Esophagus (tissue), 2 donors: ENCODE results near the gene NOS1AP. TPM values are rescaled to one million over a fixed set of nuclear protein-coding genes. Genes with fewer than 3 reads are reported as not detected.
A peak's percentile ranks its signal among the peaks of the same experiment; 100 is the strongest.

Source experiments
- H3K27ac ChIP-seq, 2 donors: one replicate each; pipeline ENCODE4 v1.5.1; 2013; ENCODE audit warnings: low read depth in 2 of 2, mild to moderate bottlenecking in 2 of 2, inconsistent platforms in 1 of 2, low read length in 1 of 2, moderate library complexity in 1 of 2
- H3K27me3 ChIP-seq, 2 donors: one replicate each; pipeline ENCODE4 v1.6.1; 2013; ENCODE audit warnings: low read length in 2 of 2, control low read depth in 1 of 2, mild to moderate bottlenecking in 1 of 2; ENCODE audit not compliant: insufficient read depth in 2 of 2, control insufficient read depth in 1 of 2
- H3K36me3 ChIP-seq, 2 donors: one replicate each; pipeline ENCODE4 v1.6.1; 2013; ENCODE audit warnings: low read length in 1 of 2; ENCODE audit not compliant: control insufficient read depth in 2 of 2, insufficient read depth in 2 of 2
- H3K4me1 ChIP-seq, 2 donors: one replicate each; pipeline ENCODE4 v1.6.1; 2013; ENCODE audit warnings: low read length in 1 of 2; ENCODE audit not compliant: control insufficient read depth in 2 of 2, insufficient read depth in 2 of 2
- H3K4me3 ChIP-seq, 2 donors: one replicate each; pipeline ENCODE4 v1.5.1; 2013; ENCODE audit warnings: low read length in 2 of 2, mild to moderate bottlenecking in 2 of 2, low read depth in 1 of 2, moderate library complexity in 1 of 2
- H3K9me3 ChIP-seq, 2 donors: one replicate each; pipeline ENCODE4 v1.6.1; 2013; ENCODE audit warnings: mild to moderate bottlenecking in 2 of 2, low read depth in 1 of 2, low read length in 1 of 2, moderate library complexity in 1 of 2; ENCODE audit not compliant: control insufficient read depth in 2 of 2, insufficient read depth in 1 of 2
- WGBS, 2 donors: extraction: QIAGEN DNeasy Blood & Tissue Kit; methylation state at CpG; one replicate each; pipeline ENCODE4 v1.1.7; 2013; 5-methylcytosine and 5-hydroxymethylcytosine counted together
- polyA plus RNA-seq, 2 donors: library from polyadenylated mRNA; stranded (reverse); fragments of 200-250 nt; gene quantifications; one replicate each; pipeline ENCODE4 v1.2.3, GENCODE V29; 2013
- donor health status: healthy with polysubstance abuse.
- donor health status: Bipolar disorder and iron deficiency.

NOS1AP gene
- polyA plus RNA-seq, 2 donors = 0.53 to 0.98 TPM

GRCh38 chr1:162191396-162192305 is 122.2 kb downstream of the NOS1AP start:
- H3K4me1 ChIP-seq = peaks cover 0 to 2% of the 10 kb centered on the region in 2 donors
- H3K27me3 ChIP-seq = no peaks in the 10 kb centered on the region
- no peak overlapping the region for H3K4me3 ChIP-seq
- no peaks in the 10 kb centered on the region for H3K9me3 ChIP-seq
- WGBS, 2 donors = 62 to 75% methylated on average over 3 of the region's 3 CpGs
- H3K36me3 ChIP-seq = no peaks in the 10 kb centered on the region
- H3K27ac ChIP-seq = peak overlapping the region in 1 of 2 donors; percentile 47

DNA sequence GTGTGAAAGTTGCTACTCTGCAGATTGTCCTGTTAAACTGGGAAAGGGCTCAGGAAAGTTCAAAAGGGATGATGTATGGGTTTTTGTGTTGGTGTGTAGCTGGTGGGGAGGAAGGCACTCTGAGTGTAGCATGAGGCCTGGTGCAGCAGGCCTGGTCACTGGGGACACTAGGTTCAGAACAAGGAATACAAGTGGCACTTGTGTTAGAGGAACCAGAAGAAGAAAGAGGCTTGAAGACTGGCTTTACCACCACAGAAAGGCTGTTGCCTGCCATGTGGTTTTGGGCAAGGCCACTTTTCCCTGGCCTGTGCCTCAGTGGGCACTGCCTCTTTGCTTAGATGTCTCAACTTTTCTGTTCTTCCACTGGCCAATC is 122.8 kb downstream of the NOS1AP start:
- Histone ChIP-seq H3K4me1 (peaks cover 0 to 2% of the 10 kb centered on the region in 2 donors), H3K36me3 (no peaks in the 10 kb centered on the region), H3K27ac (peak overlapping the region in 1 of 2 donors; percentile 47), H3K27me3 (no peaks in the 10 kb centered on the region), H3K9me3 (no peaks in the 10 kb centered on the region), H3K4me3 (no peak overlapping the region)

- no peak overlapping the region for H3K4me3 ChIP-seq
- peaks cover 0 to 5% of the 10 kb centered on the region in 2 donors for H3K4me1 ChIP-seq
- 83 to 88% methylated on average over 1 of the region's 1 CpG for WGBS, 2 donors
- H3K36me3 ChIP-seq = no peaks in the 10 kb centered on the region
- no peak overlapping the region for H3K27ac ChIP-seq
- no peaks in the 10 kb centered on the region for H3K27me3 ChIP-seq
- H3K9me3 ChIP-seq = no peaks in the 10 kb centered on the region
Measured at GRCh38 chr1:162192763-162193162, 123.3 kb downstream of the NOS1AP start.

- Histone ChIP-seq H3K4me3 (no peak overlapping the region), H3K27me3 (no peaks in the 10 kb centered on the region), H3K4me1 (peaks cover 0 to 5% of the 10 kb centered on the region in 2 donors), H3K9me3 (no peaks in the 10 kb centered on the region), H3K36me3 (no peaks in the 10 kb centered on the region), H3K27ac (no peak overlapping the region)
- 72 to 82% methylated on average over 2 of the region's 2 CpGs for WGBS, 2 donors
Measured at GRCh38 chr1:162193221-162193620, 123.7 kb downstream of the NOS1AP start.

GRCh38 chr1:162193815-162194214 is 124.3 kb downstream of the NOS1AP start:
- Histone ChIP-seq H3K36me3 (no peaks in the 10 kb centered on the region), H3K4me1 (peaks cover 0 to 5% of the 10 kb centered on the region in 2 donors), H3K27me3 (no peaks in the 10 kb centered on the region), H3K4me3 (no peak overlapping the region), H3K9me3 (no peaks in the 10 kb centered on the region), H3K27ac (no peak overlapping the region)
- WGBS, 2 donors = 69 to 72% methylated on average over 3 of the region's 3 CpGs

GRCh38 chr1:162195567-162195966 is 126.1 kb downstream of the NOS1AP start:
- Histone ChIP-seq H3K9me3 (no peaks in the 10 kb centered on the region), H3K4me1 (peaks cover 0 to 3% of the 10 kb centered on the region in 2 donors), H3K27me3 (no peaks in the 10 kb centered on the region), H3K4me3 (no peak overlapping the region), H3K27ac (no peak overlapping the region), H3K36me3 (no peaks in the 10 kb centered on the region)
- WGBS, 2 donors = 83 to 84% methylated on average over 4 of the region's 4 CpGs

GRCh38 chr1:162196387-162196786 is 126.9 kb downstream of the NOS1AP start:
- WGBS, 2 donors = 81 to 84% methylated on average over 4 of the region's 4 CpGs
- Histone ChIP-seq H3K27ac (no peak overlapping the region), H3K4me1 (peaks cover 0 to 3% of the 10 kb centered on the region in 2 donors), H3K27me3 (no peaks in the 10 kb centered on the region), H3K36me3 (no peaks in the 10 kb centered on the region), H3K4me3 (no peak overlapping the region), H3K9me3 (no peaks in the 10 kb centered on the region)

DNA sequence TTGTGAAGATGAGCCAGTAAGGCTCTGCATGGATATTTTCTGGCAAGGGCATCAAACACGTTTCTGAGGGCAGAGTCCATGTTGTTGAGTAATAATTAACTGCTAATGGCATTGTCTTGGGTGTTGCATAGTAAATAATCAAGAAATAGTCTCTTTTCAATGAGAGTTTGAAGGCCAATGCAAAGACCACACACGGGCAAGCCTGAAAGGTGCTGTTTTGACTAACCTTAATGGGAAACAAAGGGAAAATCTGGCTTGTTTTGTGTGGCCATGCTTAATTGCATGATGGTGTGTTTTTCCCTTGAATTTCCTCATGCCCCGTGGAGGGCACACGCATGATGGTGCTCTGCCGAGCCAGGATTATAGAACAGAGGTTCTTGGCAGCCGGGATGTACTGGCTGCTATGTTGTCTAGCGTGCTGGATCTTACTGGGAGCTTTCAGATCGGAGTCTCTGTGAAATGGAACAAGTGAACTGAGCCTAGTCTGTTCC is 127.6 kb downstream of the NOS1AP start:
- Histone ChIP-seq H3K36me3 (no peaks in the 10 kb centered on the region), H3K9me3 (no peaks in the 10 kb centered on the region), H3K27me3 (no peaks in the 10 kb centered on the region), H3K4me1 (peaks cover 0 to 3% of the 10 kb centered on the region in 2 donors), H3K27ac (no peak overlapping the region), H3K4me3 (no peak overlapping the region)
- 69 to 91% methylated on average over 8 of the region's 8 CpGs for WGBS, 2 donors

DNA sequence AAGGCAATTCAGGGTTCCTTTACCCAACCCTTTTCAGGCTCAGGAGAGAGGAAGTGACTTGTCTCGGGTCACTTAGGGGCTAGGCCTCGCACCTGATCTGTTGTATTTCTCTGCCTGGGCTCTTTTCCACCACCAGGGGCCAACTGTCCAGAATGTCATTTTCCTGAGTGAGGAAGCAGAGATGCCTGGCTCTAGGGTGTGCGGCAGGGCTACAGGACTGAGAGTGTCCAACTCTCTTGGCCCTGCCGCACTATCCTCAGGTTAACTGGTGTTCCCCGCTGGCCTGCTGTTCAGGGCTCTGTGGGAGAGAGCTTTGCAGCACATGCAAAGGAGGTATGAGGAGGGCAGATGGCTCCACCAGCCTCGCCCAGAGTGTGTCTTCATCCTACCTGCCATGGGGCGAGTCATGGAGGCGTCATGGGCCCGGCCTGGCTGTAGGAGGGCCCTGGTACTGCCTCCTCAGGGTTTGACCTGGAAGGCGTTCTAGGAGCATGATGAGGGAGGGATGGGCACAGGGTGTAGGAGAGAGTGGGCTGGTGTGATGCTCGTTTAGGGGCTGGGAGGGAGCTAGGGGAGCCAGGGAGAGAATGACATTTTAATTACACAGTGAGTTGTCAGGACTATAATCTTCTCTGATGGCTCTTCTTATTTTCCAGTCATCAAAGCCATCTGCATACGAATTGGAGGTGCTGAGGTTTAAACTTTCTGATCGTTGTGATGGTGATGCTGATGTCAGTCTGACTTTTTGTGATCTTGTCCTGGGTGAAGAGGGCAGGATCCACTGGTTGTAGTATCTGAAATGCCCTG is 128.3 kb downstream of the NOS1AP start:
- Histone ChIP-seq H3K36me3 (no peaks in the 10 kb centered on the region), H3K27me3 (no peaks in the 10 kb centered on the region), H3K4me1 (peaks cover 0 to 3% of the 10 kb centered on the region in 2 donors), H3K27ac (peak overlapping the region in 1 of 2 donors; percentile 29), H3K4me3 (no peak overlapping the region), H3K9me3 (no peaks in the 10 kb centered on the region)
- 79 to 81% methylated on average over 13 of the region's 13 CpGs for WGBS, 2 donors
